HG03432 (cell line): ENCODE data around the gene LBHD2.
A peak's percentile ranks its signal among the peaks of the same experiment; 100 is the strongest.

Experiments used
- ATAC-seq: cut with Tn5 transposase; IDR thresholded peaks from one replicate; pipeline ENCODE4 v1.9.1; 2021; ENCODE audit warnings: mild to moderate bottlenecking, moderate library complexity; ENCODE audit not compliant: unreplicated experiment

The LBHD2 gene

DNA sequence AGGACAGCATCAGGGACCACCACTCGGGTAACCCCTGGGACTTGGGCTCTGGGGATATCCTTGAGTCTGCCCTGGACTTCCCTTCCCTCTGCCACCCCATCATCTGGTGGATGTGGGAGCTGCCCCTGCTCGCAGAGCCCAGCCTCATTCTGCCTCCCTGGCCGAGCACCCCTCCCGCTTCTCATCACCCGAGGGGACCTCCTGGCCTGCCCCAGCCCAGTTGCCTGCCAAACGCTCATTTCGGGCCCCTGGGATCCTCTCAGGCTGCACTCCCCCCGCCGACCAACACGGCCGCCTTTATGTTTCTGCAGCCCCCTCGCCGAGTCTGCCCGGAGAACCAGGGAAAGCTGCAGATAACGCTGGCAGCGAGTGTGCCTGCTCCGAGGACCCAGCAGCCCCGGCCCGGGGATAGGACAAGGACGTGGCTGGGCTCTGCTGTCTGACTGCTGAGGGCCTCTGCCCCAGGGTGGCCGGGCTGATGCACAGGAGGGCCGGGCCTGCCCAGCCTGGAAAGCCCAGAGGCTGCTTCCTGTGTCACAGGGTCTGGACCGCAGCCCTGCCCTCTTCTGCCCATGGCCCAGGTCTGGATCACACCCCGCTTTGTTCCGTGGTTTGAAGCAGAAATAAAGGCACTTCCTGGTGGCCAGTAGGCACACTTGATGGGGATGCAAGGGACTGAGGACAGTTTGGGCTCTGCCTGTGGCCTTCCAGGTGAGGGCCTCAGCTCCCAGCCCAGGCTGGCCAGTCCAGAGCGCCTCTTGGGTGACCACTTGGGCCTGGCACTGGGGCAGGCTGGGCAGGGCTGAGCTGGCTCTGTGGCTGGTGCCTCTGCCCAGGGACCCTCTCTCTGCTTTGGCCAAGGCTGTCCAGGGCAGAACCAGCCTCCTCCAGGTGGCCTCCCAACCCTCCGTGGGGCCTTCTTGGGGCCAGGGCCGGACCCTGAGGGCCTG lies 5.7 kb downstream of the LBHD2 start:
- ATAC-seq, result no peak

DNA sequence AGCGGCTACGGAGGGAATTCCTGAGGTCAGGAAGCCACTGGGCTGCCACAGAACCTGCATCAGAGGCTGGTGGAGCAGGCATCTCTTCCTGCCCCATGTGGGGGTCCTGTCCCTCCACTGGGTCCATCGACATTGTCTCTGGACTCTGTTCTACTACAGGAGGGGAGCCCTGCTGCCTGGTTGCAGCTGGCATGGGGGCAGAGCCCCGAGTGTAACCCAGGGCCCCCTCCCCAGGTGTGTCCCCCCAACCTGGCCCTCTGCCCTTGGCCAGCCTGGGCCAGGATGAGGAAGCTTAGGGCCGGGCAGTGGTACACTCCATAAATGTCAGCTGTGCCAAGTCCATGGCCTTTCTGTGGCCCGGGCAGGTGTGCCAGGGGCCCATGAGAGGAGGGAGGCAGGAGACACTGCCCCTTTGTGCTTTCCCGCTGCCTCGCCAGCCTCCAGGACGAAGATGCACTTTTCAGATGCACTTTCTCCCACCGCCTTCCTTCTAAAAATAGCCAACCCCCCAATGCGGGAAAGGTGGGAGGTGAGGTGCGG lies 6.5 kb downstream of the LBHD2 start:
- ATAC-seq, result no peak

DNA sequence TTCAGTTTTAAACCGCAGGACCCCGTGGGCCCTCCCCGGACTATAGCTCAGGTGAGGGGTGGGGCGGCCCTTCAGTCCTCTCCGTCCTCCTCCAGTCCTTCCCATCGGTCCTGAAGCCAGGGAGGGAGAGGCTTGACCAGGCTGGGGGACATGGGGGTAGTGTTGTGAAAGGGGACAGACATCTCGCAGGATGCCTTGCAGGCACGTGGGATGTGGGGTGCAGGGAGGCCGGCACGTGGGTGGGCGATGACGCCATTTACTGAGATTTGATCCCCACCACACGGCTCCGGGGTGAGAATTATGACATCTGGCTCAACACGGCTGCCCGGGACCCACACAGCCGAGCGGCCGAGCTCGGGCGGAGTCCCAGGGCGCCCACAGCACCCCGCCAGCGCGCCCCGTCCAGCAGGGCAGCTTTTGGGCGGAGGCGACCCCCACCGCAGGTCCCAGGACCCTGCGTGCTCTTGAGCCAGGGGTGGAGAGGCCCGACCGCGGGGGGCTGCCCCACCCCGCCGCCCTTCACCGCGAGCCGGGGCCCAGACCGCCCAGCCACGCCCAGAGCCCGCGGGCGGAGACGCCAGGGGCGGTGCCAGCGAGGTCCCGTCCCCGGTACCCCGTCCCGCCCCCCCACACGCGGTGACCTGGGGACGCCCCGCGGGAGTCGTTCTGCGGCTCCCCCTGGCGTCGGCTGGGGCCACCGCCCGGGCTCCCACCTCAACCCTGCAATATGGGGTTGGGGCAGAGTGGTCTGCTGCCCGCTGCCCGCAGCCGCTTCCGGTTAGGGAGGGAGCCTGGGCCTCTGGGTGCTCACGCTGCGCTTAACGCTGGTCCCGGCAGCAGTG lies 7.3 kb downstream of the LBHD2 start:
- ATAC-seq, result peak; percentile 61

DNA sequence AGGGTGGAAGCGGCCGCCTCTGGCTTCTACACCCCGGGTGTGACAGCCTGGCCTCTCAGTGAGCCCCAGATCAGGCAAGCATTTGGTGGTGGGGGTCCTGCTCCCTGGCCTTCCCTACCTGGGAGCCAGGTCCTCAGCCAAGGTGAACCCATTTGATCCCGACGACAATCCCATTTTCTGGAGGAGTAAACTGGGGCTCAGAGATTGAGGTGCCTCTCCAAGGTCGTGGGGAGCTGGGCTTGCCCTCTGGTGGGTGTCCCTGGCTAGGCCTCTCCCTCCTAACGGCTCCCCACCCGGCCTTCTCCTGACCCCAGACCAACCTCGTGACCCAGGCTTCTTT lies 7.8 kb downstream of the LBHD2 start:
- no peak for ATAC-seq

DNA sequence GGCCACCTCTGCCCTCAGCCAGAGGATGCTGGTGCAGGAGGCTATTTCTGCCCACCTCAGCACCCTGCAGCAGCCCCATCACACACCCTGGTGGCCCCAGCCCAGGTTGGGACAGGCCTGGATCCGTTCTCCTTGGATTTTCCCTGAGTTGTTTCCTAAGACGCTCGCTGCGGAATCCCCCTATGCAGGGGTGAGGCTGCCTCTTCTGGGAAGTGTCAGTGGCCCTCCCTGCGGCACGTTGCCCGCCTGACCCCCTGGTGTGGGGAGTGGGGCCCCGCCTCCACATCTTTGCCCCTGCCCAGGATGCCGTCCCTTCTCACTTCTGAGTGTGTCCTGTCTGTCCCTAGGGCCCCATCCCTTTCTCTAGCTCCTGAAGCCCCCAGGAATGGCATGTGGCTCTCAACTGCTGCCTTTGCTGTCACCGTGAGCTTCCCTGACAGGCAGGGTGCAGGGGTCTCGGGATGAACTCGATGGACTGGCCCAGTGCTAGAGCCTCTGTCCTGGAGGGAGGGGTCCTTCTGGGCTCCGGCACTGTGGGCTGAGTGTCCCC lies 9.9 kb downstream of the LBHD2 start:
- ATAC-seq, result no peak

DNA sequence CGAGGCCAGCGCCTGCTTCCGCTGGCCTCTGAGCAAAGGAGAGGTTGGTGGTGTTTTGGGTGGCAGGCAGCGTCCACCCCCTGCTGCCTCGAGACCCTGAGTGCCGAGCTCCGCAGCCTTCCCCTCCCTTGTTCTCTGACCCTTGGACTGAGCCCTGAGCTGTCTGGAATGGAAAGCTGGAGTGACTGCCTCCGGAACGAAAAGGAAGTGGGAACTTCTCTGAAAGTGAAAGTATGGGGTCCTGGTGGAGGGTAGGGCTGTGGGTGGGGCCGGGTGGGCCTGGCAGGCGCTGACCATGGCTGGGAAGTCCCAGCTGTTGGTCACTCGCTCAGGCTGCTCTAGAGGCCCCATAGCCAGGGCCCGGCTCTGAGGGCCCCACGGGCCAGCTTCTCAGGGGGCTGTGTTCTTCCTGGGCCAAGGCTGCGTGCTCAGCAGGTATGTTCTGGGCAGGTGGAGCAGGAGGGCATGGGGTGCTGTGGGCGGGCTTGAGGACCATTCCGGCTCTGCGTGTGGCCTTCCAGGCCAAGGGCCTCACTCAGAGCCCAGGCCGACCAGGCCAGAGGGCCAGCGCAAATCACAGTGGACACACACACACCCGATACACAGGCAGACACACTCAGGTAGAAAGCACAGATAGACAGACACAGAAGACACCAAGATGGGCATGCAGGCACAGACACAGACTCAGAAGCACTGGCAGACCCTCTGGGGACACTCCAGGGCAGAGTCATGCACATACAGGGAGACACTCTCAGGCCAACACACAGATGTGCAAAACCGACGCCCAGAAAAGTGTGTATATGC lies 10.6 kb downstream of the LBHD2 start, which contains the start of gene EXOC3L4:
EXOC3L4 (plus strand) TSS at position 320 of the 804 bp plus-strand sequence. CDS start 5,495 bp downstream, outside the sequence.
- ATAC-seq, result no peak

DNA sequence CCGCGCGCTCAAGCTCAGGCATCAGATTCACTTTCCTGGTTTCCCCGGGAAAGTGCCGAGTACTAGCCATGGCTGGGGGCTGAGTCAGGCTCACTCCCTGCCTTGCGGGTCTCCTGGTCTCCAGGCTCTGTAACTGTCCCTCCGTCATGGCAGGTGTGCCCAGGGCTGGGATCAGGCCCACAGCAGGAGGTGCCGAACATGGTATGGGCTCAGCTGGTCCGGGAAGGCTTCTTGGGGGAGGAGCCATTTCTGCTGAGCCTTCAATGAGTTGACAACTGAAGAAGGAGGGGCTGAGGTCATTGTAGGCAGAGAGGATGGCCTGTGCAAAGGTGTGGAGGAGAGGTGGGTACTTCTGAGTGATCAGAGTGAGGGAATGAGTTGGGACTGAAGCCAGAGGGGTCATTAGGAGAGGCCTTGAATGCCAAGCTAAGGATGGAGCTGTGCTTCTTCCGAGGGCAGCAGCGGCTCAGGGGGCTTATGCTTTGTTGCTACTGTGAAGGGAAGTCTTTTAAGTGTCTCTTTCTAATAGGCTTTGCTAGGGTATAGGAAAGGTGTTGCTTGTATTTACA lies 11.3 kb downstream of the LBHD2 start:
- no peak for ATAC-seq

DNA sequence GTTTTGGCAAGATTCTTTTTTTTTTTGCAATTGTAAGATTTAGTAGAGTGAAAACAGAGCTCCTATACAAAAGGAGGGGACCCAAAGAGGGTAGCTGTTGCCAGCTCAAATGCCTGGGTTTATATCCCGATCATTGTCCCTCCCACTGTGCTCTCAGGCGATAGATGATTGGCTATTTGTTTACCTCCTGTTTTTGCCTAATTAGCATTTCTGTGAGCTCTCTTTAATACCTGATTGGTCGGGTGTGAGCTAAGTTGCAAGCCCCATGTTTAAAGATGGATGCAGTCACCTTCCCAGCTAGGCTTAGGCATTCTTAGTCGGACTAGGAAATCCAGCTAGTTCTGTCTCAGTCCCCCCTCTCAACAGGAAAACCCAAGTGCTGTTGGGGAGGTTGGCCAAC lies 12.4 kb downstream of the LBHD2 start:
- ATAC-seq, result no peak

DNA sequence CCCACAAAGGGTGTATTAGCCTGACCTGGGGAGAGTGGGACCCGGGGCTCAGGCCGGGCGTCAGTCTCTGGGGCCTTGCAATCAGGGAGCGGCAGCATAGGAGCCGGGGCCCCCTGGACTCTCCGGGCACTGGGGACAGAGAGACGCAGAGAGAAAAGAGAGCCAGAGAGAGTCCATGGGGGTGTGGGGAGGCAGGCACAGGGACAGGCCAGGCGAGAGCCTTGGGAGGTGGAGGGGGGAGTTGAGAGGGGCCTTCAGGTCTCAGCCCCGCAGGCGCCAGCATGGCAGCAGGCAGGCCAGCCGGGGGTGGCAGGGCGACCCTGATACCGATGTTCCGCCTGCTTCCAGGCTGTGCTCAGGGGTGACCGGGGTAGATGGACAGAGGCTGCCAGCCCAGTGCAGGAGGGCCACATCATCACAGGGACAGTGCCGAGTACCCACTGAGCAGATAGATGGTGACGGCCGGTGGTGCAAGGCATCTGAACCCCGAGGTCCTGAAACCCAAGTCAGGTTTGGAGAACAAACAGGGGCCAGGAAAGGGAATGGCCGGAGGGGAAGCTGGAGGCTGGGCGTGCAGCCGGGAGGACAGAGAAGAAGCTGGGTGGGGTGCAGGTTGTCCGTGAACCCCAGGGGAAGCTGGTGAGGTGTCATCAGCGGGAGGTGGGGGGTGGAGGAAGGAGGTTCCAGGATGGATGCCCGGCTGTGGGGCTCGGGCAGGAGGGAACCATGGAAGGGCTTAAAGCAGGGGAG lies 13.4 kb downstream of the LBHD2 start:
- ATAC-seq, result no peak

DNA sequence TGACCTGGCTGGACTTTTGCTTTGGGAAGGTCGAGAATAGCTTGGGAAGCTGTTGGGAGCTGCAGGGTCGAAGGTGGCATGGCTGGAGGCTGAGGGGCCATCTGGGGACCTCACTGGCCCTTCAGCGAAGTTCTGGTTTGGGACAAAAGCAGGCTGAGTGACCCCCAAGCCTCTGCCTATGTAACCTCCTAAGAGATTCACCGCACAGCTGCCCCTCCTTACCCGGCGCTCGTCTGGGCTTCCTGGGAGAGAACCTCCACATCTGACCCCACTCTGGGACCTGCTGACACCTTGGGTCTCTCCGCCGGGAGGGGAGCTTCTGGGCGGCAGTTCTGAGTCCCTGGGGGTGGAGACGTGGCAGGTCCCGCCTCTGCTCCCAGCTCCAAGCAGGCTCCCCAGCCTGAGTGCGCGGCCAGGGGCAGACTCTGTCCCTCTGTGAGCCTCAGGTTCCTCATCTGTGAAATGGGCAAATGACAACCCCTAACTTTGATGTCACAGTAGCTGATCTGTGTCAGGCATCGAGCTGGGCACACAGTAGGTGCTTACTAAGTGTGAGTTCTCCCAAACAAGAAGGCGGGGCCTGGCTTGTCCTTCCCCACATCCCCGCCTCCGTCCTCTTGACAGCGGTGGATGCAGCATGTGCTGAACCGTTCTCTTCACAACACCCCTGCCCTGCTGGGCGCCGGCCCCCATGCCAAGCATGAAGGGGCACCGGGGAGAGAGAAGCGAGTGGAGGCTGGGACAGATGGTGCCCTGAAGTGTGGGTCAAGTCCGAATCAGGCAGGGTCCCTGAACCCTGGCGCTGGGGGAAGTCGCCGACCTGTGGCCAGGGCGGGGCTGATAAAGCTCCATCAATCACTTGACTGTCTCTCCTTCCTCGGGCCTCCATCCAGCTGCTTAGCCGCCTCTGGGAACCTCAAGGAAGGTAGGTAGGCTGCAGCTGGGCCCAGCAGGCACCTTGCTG lies 14.3 kb downstream of the LBHD2 start:
- no peak for ATAC-seq

DNA sequence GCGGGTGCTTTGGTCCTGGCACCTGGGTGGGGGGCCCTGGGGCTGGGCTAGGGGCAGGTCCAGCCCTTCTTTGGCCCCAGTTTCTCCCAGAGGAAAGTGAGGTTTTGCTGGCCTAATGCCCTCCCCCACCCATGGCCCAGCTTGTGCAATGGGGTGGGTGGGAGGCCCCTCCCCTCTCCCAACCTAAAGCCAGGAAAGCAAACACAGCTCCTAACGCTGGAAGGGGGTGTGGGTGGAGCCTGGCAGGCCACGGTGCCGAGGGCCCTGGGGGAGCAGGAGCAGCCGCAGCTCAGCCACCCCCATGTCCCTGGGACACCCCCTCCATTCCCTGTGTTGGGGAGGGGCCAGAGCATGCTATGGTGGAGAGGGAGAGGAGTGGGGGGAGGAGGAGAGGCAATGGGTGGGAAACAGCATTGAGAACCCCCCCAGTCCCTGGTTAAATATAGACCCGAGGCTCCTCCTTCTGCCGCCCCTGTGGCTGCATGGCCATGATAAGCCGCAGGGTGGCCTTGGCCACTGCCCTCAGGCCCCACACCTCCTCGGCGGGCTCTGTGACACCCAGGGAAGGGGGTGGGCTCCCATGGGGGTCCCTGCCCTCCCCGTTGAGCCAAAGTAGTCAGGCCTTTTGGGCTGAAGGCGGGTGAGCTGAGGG lies 15.2 kb downstream of the LBHD2 start:
- ATAC-seq, result no peak

DNA sequence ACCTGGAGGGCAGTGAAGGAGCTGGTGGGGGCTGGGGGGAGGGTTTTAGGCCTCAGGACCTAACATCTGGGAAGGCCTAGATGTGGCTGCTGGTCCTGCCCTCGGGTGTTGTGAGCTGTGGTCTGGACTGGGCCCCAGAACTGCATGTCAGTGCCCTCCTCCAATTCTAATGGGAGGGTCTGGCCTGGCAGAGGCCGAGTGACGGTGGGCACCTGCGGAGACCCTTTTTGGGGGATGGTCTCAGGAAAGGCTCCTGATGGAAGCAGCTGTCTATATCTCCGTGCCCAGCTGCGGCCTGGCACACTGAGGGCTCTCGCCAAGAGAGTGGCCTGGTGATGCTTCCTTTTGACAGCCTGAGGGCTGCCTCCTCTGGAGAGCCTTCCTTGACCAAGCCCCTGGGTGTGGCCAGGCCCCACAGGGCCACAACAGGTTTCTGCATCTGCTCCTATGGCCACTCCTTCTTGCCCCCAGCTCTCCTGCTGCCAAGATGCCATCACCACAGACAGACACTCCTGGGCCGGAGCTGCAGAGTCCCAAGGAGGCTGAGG lies 15.8 kb downstream of the LBHD2 start:
- ATAC-seq, result no peak

DNA sequence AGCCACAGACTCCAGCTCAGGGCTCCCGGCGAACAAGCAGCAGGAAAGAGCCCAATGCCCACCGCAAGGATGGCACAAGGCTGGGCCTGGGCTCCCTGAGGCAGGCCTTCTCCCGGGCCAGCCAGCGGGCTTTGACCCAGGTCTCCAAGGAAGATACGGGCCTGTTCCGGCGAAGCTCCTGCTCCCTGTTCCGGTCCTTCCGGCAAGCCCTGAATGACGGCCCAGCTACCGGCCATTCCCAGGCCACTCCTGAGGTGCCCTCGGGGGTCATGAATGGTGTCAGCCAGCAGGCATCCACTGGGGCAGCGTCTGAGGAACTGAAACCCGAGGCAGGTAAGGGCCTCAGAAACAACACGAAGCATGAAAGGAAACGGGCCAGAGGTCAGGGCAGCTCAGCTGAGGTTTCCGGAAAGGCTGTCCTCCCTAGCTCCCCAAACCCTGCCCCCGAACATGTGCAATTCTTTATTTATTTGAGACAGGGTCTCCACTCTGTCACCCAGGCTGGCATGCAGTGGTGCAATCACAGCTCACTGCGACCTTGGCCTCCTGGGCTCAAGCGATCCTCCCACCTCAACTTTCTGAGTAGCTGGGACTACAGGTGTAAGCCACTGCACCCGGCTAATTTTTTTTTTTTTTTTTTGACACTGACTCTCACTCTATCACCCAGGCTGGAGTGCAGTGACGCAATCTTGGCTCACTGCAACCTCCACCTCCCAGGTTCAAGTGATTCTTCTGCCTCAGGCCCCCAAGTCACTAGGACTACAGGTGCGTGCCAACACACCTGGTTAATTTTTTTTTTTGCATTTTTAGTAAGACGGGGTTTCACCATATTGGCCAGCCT lies 16.5 kb downstream of the LBHD2 start:
- peak; percentile 61 for ATAC-seq

DNA sequence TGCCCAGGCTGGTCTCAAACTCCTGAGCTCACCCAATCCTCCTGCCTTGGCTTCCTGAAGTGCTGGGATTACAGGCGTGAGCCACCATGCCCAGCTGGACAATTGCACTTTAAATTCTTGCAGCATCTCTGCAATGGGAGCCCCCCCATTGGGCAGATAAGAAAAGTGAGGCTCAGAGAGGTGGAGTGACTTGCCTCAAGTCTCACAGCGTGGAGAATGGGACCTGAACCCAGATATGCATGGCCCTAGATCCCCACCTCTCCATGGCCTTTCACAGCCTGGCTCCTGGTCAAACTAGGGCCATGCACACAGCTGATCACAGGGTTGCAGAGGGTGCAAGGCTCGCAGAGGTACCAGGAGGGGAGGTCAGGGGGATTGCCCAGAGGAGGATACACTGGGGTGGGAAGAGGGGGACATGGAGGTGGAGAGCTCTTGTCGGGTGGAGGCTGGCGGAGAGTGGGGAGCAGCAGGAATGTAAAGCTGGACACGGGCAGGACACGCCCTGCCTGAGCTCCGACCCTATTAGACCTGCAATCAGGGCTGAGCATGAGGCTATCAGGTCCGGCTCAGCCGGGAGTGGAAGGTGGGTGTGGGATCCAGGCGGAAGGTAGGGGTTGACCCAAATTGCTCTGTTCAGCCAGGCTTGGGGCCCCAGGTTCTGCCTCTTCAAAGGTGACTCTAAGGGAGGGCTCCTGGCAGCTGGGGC lies 17.4 kb downstream of the LBHD2 start:
- no peak for ATAC-seq

DNA sequence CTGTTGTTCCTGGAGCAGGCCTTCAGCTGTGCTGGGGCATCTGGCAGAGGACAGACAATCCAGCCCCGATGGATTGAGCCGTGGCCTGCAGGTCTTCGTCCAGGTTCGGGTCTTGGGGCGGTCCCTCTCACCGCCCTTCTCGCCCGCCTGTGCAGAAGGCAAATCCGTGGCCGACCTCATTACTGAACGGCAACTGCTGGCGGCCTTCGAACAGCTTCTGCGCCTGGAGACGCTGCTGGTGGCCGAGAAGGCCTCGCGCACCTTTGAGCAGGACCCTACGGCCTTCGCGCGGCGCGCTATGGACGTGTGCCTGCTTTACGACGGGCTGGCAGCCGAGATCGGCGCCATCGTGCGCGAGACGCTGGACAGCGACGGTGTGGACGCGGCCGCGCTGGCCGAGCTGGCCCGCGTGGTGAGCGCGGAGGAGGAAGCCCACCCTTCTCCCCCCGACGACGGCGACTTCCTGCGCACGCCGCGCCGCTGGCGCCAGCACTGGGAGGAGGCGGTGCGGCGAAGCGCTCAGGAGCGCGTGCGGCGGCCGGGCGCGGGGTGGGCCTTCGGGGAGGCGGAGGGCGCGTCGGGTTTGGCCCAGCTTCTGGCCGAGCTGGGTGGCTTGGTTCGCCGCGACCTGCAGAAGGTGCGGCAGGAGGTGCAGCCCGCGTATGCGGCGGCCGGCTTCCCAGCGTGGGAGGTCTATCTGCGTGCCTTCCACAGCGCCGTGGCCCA lies 18.1 kb downstream of the LBHD2 start:
- no peak for ATAC-seq
